HG03139 (cell line): Measurements from ENCODE around the gene HS3ST3A1.
"Not testable (repeated sequence)": the region's sequence is repeated elsewhere in the genome, so short reads cannot be mapped to it uniquely, and the experiment has no call there.

Experiments
- ATAC-seq: cut with Tn5 transposase; IDR thresholded peaks from one replicate; pipeline ENCODE4 v1.9.1; 2021; ENCODE audit not compliant: unreplicated experiment

The HS3ST3A1 gene

GRCh38 chr17:13576661-13577526 lies 24.8 kb downstream of the HS3ST3A1 start:
- no peak for ATAC-seq

GRCh38 chr17:13575922-13576419 lies 25.8 kb downstream of the HS3ST3A1 start:
- ATAC-seq, result no peak

GRCh38 chr17:13575466-13575865 lies 26.3 kb downstream of the HS3ST3A1 start:
- ATAC-seq, result no peak

- ATAC-seq, result no peak
Observed at GRCh38 chr17:13572581-13572980, 29.1 kb downstream of the HS3ST3A1 start.

GRCh38 chr17:13569398-13570123 lies 32.2 kb downstream of the HS3ST3A1 start:
- no peak for ATAC-seq

GRCh38 chr17:13568582-13569397 lies 32.9 kb downstream of the HS3ST3A1 start:
- no peak for ATAC-seq

- ATAC-seq, result no peak
Observed at GRCh38 chr17:13563866-13564265, 37.9 kb downstream of the HS3ST3A1 start.

GRCh38 chr17:13562271-13562800 lies 39.4 kb downstream of the HS3ST3A1 start:
- no peak for ATAC-seq

- ATAC-seq, result no peak
Observed at GRCh38 chr17:13561606-13562270, 40.0 kb downstream of the HS3ST3A1 start.

GRCh38 chr17:13560935-13561334 lies 40.8 kb downstream of the HS3ST3A1 start:
- ATAC-seq, result no peak

- no peak for ATAC-seq
Observed at GRCh38 chr17:13558588-13558987, 43.1 kb downstream of the HS3ST3A1 start.

GRCh38 chr17:13557077-13557476 lies 44.7 kb downstream of the HS3ST3A1 start:
- no peak for ATAC-seq

GRCh38 chr17:13554231-13554630 lies 47.5 kb downstream of the HS3ST3A1 start:
- ATAC-seq, result no peak

- ATAC-seq, result no peak
Observed at GRCh38 chr17:13550291-13550690, 51.4 kb downstream of the HS3ST3A1 start.

- not testable (repeated sequence) for ATAC-seq
Observed at GRCh38 chr17:13548576-13548975, 53.2 kb downstream of the HS3ST3A1 start.

- no peak for ATAC-seq
Observed at GRCh38 chr17:13546851-13547250, 54.9 kb downstream of the HS3ST3A1 start.

GRCh38 chr17:13545941-13546340 lies 55.8 kb downstream of the HS3ST3A1 start:
- ATAC-seq, result no peak

GRCh38 chr17:13544765-13545164 lies 57.0 kb downstream of the HS3ST3A1 start:
- ATAC-seq, result no peak

GRCh38 chr17:13544292-13544691 lies 57.4 kb downstream of the HS3ST3A1 start:
- ATAC-seq, result no peak

GRCh38 chr17:13542636-13543035 lies 59.1 kb downstream of the HS3ST3A1 start:
- no peak for ATAC-seq
